Measurements from ENCODE around the gene TMEM14C. TPM values are rescaled to one million over a fixed set of nuclear protein-coding genes. Genes with fewer than 3 reads are reported as not detected.

TMEM14C gene
- total RNA-seq, 3 donors from 2014 or later: 69.2 to 96.3 (median 86.7) TPM

DNA sequence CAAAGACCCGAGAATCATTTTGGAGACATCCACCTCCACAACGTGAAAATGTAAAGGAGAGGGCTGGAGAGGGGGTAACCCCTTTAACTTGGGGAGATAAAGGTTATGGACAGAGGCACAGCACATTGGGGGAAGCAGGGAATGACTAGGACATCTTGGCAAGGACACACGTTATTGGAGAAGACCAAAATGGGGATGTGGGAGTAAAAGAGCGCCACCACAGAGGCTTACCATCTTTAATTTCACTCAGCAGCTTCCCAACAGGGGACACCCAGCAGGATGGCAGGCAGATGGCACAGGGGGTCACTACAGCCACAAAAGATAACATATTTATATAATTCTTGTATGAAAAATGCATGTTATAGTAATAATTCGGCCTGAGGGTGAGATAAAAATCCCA lies 38.3 kb upstream of the TMEM14C start:
- TF ChIP-seq, protein P1, sequence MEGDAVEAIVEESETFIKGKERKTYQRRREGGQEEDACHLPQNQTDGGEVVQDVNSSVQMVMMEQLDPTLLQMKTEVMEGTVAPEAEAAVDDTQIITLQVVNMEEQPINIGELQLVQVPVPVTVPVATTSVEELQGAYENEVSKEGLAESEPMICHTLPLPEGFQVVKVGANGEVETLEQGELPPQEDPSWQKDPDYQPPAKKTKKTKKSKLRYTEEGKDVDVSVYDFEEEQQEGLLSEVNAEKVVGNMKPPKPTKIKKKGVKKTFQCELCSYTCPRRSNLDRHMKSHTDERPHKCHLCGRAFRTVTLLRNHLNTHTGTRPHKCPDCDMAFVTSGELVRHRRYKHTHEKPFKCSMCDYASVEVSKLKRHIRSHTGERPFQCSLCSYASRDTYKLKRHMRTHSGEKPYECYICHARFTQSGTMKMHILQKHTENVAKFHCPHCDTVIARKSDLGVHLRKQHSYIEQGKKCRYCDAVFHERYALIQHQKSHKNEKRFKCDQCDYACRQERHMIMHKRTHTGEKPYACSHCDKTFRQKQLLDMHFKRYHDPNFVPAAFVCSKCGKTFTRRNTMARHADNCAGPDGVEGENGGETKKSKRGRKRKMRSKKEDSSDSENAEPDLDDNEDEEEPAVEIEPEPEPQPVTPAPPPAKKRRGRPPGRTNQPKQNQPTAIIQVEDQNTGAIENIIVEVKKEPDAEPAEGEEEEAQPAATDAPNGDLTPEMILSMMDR (IDR thresholded peaks at IDR 0.05): no peak
- no peaks in the 10 kb centered on the region for H3K36me3 ChIP-seq (ENCODE audit: low read depth)
- intact Hi-C loops (cut with DNase I, micrococcal nuclease): no loop called here
- H3K9me3 ChIP-seq: no peaks in the 10 kb centered on the region
- no peak overlapping the region for H3K4me3 ChIP-seq
- DNase-seq: no peak
- H3K4me1 ChIP-seq (ENCODE audit: low read depth): no peaks in the 10 kb centered on the region
- ATAC-seq: no peak

DNA sequence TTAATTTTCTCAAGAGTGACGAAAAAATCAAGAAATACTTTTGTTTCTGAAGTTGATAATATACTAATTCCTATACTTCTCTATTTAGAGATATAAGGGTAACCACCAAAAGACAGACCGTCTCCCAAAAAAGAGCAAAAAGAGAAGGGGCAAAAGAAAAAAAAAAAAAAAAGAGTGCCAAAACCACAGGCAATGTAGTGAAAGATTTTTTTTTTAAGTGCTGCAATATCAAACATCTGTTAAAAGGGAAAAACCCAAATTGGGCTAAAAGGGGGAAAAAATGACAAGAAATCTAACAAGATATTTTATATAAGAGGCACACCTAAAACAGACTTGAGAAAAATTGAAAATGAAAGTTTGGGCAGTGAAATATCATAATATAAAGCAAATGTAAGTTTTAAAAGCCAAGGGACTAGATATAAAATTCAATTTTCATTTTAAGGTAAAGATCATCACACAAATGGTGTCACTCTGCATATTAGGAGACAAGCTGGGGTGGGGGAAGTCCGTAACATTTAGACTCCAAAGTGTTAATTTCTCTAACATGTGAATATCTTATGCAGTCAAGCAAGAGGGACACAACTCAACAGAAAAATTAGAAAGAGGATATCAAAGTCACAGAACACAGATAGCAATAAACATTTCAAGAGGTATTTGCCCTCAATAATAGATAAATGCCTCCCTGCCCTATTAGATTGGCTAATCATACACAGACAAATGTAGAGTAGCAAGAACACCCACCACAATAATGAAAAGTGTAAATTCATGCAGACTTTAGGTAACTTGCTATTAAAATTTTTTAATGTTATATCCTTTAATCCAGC lies 37.6 kb upstream of the TMEM14C start:
- TF ChIP-seq, protein P1 (IDR thresholded peaks at IDR 0.05): no peak
- no peaks in the 10 kb centered on the region for H3K9me3 ChIP-seq
- H3K4me3 ChIP-seq: no peak overlapping the region
- DNase-seq (no peak), ATAC-seq (no peak)
- H3K4me1 ChIP-seq (ENCODE audit: low read depth): no peaks in the 10 kb centered on the region
- no peaks in the 10 kb centered on the region for H3K36me3 ChIP-seq (ENCODE audit: low read depth)
- intact Hi-C loops (cut with DNase I, micrococcal nuclease): no loop called here

DNA sequence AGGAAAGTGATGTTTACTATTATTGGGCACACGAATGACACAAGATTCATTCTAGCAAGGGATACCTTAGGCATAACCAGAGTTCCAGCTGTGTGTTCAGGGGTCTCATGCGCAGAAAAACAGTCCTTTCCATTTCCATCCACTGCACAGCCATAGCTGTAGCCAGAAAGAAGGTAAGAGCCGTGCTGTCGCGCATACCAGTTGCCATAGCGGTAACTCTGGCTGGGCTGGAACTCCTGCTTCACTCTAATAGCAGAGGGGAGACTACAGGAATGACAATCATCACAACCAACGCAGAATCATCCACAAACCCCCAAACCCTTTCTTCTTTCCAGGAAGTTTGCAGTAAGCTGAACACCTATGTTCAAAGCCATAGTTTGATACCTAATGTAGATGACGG lies 36.0 kb upstream of the TMEM14C start:
- H3K4me3 ChIP-seq: no peak overlapping the region
- intact Hi-C loops (cut with DNase I, micrococcal nuclease): no loop called here

DNA sequence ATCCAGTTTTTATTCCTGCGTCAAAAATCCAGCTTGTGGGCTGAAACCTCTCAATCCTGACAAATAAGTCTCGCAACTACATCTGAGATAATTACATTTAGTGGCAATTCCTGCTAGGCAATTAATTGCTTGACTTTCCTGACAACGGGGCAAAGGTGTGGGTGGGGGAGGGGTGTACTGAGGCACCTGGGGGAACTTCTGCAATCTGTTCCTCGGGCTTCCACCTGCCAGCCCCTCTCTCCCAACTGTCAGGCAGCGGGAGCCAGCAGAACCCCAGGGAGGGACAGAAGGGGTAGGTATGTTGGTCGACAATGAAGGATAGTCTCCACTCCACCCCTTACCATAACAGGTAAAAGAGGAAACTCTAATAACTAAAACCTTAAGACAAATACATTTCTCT lies 35.3 kb upstream of the TMEM14C start:
- Histone ChIP-seq H3K4me1 (ENCODE audit: low read depth) (no peaks in the 10 kb centered on the region), H3K4me3 (no peak overlapping the region), H3K9me3 (no peaks in the 10 kb centered on the region), H3K36me3 (ENCODE audit: low read depth) (no peaks in the 10 kb centered on the region)
- TF ChIP-seq, protein P1 (IDR thresholded peaks at IDR 0.05): no peak
- DNase-seq (no peak), ATAC-seq (no peak)
- intact Hi-C loops (cut with DNase I, micrococcal nuclease): no loop called here

More for the DNA sequence above, 36.0 kb upstream of the TMEM14C start:
- Histone ChIP-seq H3K9me3 (no peaks in the 10 kb centered on the region), H3K4me1 (ENCODE audit: low read depth) (no peaks in the 10 kb centered on the region), H3K36me3 (ENCODE audit: low read depth) (no peaks in the 10 kb centered on the region)
- DNase-seq: no peak
- TF ChIP-seq, protein P1 (IDR thresholded peaks at IDR 0.05): no peak
- no peak for ATAC-seq

DNA sequence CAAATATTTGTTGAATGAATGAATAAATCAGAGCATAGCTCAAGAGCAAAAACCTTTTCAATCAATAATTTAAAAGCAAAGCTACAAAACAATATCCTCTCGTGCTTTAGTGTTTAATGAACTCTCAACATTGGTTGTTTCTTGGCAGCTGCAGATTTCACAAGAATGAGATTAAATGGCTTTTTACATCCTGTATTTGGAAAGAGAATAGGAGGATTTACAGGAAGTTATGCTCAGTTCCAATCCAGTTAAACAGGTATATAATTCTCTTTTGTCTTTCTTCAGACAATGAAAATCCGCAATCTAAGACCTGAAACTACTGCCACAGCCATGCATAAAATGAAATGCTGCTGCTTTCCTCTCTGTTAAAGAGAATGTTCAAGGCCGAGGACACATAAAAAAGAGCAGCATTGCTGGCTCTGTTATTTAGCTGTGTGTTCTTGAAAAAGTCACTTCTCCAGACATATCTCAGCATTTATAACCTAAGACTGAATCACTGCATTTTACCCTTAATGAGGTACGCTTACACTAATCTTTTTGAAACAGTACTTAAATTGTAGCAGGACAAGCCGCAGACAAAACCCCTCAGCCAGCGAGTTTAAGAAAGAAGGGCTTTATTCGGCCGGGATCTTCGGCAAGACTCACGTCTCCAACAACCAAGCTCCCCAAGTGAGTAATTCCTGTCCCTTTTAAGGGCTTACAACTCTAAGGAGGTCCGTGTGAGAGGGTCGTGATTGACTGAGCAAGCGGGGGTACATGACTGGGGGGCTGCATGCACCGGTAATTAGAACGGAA lies 32.0 kb upstream of the TMEM14C start:
- no peak overlapping the region for H3K4me3 ChIP-seq
- DNase-seq (no peak), ATAC-seq (no peak)
- no peaks in the 10 kb centered on the region for H3K9me3 ChIP-seq
- intact Hi-C loops (cut with DNase I, micrococcal nuclease): loop anchor here (5.0 to 10.0 kb wide), 2 partner anchors 179 to 186 kb away; no protein-coding TSS in a partner anchor
- TF ChIP-seq, protein P1 (IDR thresholded peaks at IDR 0.05): no peak
- H3K4me1 ChIP-seq (ENCODE audit: low read depth): peaks cover 11% of the 10 kb centered on the region
- no peaks in the 10 kb centered on the region for H3K36me3 ChIP-seq (ENCODE audit: low read depth)

All from mucosa of descending colon (tissue), 3 donors.